ENCODE data around the gene WDFY3.
A peak's percentile ranks its signal among the peaks of the same experiment; 100 is the strongest.
"Not testable (repeated sequence)": the region's sequence is repeated elsewhere in the genome, so short reads cannot be mapped to it uniquely, and the experiment has no call there.

The WDFY3 gene

DNA sequence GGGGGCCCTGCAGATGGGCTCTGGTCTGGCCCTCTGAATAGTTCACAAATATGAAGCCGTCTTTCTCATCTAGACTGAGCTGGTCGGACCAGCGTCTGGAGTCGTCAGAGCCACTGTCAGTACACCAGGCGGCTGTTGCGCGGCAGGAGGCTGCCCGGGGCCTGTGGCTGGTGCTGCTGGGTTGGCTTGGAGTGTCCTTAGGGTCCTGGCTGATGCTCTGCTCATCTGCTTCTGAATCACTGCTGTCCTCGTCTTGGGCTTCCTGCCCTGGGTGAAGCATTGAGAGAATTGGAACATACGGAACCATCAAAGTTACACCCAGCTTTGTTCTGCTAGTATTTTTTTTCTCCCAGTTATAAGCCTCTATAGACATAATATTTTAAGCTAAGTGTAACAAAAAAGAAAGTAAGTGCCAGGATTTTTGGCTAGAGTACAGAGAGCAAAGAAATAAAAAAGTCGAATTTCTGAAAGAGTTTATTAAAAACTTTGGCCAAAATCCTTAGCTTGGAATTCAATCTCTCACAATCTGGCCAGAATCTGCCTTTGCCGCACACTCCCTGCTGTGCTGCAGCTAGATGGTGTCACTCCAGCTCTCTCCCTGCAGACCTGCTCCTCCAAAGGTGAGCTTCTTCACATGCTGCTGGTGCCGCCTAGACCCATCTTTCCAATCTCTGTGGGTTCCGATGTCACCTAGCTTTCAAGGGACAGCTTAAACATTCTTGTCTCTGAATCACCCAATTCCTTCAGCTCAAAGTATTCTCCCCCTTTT is 287.3 kb downstream of the WDFY3 start:
- no peak for DNase-seq (ENCODE audit: low read depth, low spot score)

DNA sequence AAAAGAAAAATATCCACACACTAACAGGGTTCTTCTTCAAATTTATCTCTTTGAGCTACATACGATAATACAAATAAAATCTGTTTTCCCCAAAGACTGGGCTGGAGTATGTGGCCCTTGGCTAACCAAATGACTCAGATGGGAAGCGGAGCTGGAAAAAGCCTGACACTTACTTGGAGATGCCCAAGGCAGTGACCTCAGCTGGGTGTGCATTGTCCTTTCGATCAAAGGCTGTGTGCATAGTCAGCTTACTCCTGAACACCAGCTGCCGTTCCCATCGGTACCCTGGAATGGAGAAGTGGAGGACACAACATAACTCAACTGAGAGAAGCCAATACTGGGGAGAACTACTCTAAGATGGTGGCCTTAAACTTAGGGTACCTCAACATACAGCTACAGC is 288.5 kb downstream of the WDFY3 start:
- DNase-seq (ENCODE audit: low read depth, low spot score) = no peak

DNA sequence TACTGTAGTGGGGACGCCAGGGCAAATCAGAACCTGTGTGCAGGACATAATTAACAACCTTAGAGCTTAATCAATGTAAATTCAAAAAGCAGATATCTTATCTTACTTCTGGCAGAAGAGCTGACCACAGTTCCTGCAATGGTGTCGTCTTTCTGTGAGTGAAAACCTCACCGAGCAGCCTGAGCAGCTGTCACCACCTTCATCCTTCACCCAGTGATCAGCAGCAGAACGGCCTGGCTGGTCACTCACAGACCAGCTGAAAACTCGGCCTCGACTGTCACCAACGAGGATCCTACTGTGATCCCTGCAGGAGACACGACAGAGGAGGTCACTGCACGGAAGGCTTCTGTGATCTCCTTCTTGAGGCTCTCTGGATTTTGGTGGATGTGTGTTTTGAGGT is 289.4 kb downstream of the WDFY3 start:
- no peak for DNase-seq (ENCODE audit: low read depth, low spot score)

DNA sequence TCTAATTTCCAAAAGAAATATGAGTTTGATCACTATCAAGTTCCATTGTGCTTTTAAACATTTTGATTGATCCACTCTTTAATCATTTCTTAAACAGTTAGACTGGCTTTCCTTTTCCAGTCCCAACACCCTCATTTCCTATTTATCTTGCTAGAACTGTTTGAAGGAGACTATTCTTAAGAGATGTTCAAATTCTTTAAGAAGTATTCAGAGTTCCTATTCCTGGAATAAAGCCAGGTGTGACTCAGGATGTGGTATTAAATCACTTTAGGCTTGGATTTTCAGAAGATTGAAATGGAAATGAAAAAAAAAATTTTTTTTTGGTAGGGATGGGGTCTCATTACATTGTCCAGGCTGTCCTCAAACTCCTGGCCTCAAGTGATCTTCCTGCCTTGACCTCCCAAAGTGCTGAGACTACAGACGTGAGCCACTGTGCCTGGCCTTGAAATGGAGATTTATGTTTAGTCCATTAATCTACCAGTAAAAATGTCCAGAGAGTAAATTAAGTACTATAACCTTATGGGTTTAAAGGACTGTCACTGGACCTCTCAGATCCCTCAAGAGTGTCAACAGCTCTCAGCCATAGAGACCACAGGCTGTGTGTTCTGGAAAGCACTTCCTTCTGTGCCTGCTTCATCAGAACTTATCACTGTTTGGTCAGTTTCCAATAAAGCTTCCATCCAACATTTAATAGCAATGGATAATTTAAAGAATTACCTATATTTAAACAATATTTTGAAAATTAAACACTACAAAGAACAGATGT is 292.8 kb downstream of the WDFY3 start:
- DNase-seq (ENCODE audit: low read depth, low spot score) = peak; percentile 69

DNA sequence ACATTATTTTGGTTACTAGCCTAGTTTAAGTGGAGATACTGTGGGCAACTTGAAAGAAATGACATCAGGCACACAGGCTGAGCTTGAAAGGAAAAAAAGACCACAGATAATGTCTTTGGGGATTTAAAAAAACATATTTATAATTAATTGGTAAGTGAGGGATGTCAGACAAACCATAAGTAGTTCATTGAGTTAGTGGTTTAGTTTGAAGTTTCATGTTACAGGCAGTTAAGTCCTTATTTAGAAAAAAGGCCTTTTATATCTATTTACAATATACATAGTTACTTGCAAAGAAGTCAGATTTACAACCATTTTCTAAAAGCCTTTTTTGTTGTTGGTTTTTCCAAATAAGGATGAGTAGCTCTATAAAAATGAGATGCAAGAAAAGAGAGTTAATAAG is 294.3 kb downstream of the WDFY3 start:
- no peak for DNase-seq (ENCODE audit: low read depth, low spot score)

DNA sequence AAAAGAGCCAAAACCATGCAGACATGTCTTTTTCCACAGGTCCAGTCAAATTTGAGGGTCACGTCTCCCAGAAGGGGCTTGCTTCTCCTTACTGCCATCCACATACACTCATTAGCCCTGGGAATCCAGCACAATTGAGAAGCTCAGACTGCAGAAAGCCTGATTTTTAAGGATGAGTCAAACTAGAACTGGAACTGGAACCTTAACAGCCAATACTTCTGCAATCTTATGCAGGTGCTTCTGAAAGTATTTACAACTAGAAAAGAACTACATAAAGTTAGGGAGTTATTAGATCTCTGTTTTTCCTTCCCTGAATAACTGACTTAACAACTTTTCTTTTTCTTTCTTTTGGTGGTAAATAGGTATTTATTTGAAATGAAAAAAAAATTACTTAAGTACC is 297.3 kb downstream of the WDFY3 start:
- no peak for DNase-seq (ENCODE audit: low read depth, low spot score)

DNA sequence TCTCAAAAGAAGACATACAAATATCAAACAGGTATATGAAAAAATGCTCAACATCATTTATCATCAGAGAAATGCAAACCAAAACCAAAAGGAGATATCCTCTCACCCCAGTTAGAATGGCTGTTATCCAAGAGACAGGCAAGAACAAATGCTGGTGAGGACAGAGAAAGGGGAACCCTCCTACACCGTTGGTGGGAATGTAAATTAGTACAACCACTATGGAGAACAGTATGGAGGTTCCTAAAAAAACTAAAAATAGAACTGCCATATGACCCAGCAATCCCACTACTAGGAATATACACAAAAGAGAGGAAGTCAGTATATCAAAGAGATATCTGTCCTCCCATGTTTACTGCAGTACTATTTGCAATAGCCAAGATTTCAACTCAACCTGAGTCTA is 300.1 kb downstream of the WDFY3 start:
- no peak for DNase-seq (ENCODE audit: low read depth, low spot score)

DNA sequence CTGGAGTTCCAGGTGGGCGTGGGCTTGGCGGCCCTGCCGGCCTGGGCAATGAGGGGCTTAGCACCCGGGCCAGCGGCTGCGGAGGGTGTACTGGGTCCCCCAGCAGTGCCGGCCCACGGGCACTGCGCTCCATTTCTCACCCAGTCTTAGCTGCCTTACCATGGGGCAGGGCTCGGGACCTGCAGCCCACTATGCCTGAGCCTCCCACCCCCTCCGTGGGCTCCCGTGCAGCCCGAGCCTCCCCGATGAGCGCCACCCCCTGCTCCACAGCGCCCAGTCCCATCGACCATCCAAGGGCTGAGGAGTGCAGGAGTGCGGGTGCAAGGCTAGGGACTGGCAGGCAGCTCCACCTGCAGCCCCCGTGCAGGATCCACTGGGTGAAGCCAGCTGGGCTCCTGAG is 301.7 kb downstream of the WDFY3 start:
- not testable (repeated sequence) for DNase-seq (ENCODE audit: low read depth, low spot score)

DNA sequence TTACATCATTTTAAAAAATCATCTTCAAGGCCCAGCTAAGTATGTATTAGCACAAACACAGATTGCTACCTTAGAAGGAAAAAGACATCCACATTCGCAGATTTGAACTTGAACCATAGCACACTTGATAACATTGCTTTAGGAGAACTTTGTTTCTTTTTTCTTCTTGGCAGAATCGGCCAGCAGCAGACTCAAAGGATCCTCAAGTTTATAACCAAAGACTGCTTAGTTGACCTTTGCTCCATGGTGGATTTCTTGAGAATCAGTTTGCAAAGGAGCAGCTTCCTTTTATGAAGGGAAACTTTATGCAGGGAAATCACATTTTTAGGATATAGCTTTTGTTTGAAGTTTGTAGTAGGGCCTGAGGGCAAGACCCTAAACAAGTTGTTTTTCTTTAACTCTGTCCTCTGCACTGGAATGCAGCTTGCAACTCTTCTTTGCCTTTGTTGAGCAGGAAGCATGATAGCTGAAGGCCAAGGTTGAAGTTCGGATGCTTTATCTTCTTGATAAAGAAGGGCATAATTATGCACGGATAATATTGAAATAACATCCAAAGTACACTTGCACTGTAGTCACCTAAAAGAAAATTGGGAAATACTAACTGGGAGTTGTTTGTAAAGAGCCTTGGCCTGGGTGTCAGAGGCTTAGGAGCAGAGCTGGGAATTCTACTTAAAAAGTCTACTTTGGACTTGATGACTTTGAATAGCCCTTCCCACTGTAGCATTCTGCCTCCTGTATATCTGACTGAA is 305.1 kb downstream of the WDFY3 start:
- no peak for DNase-seq (ENCODE audit: low read depth, low spot score)

DNA sequence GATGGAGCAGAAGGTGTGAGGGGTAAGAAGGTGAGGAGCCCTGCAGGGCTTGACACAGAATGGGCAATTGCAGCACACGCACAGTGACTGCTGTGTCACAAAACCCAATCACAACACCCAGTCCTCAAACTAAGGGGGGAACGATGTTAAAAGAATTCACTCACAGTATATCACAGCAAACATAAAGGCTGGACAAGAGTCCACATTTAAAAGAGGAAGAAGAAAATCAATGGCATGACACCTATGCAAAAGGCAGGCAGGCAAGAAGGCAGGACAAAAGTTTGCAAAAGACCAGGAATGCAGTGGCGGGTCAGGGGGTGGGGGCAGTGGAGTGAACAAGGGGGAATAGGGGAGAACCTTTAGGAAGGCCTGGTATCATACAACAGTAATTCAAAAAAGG is 305.9 kb downstream of the WDFY3 start:
- DNase-seq (ENCODE audit: low read depth, low spot score) = no peak

DNA sequence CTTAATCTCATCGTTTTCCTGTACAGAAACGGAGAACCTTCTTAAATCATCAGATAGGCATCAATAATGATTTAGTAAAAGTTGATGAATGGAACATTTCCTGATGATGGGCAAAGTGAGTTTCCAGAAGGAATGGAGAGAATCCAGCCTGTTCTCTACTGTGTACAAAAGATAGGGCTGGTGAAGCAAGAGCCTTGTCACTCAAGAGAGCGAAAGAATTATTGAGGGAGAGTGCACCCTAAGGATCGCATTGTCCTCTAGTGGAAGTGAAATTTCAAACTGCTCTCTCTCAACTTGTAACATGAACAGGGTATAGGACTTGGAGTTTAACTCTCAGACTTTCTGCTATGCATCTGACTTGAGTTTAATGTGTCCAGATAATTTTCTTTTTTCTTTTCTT is 314.0 kb downstream of the WDFY3 start:
- no peak for DNase-seq (ENCODE audit: low read depth, low spot score)

DNA sequence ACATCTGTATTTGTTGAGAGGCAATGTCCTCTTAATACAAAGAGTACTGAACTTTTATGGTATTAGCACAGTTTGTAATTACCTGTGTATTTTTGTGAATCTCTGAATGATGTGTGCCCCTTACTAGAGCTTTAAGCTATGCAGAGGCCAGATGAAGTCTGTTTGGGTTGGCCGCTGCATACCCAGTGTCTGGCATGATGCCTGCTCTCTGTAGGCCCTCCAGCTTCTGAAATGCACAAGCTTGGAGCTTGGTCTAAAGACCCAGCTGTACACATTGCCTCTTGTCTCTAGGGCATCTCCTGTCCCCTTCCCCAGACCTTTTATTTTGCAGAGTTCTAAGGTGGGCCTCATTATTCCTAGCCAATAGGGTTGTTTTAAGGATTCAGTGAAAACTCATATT is 315.0 kb downstream of the WDFY3 start:
- DNase-seq (ENCODE audit: low read depth, low spot score) = peak; percentile 32

DNA sequence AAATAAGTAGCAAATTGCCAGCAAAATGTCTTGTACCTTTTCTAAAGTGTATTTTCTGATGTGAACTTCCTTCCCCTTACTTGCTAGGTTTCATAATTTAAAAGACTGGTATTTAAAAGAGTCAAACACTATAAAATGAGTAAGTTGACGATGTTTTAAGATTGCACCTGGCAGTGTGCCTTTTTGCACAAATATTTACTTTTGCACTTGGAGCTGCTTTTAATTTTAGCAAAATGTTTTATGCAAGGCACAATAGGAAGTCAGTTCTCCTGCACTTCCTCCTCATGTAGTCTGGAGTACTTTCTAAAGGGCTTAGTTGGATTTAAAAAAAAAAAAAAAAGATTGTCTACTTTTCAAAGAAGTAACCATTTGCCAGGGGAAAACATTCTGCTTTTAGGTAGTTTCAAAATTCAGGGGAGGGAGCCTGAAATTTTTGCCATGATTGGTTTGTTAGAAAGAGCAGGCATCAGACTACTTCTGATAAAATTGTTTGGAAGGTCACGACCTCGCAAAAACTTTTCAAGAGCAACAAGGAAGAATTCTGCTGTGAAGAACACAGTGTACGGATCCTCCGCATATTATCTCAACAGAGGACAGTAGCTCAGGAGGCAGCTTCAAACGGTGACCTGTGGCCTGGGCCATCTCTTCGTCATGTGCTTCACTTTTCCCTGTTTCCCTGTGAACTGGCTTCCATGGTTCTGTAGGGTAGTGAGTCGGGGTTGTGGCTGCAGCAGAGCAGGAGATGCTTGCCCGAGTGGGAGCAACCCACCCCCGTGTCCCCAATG is 317.4 kb downstream of the WDFY3 start:
- DNase-seq (ENCODE audit: low read depth, low spot score) = no peak

DNA sequence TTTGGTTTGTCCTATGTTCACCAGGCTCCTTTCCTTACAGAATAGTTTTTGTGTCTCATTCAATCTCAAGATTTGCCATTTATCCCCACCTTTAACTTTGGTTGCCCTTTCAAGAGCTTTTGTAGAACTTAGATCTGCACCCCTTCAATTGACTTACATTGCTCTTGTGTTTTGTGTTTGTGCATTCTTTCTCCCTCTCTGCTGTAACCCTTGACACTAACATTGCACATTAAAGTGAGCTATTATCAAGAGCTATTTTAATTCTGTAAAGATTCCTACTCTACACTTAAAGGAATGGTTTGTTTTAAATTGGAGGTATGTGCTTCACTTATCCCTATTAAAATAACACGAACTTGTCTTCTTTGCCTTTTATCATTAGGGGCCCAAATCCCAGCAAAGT is 318.3 kb downstream of the WDFY3 start:
- DNase-seq (ENCODE audit: low read depth, low spot score) = no peak

DNA sequence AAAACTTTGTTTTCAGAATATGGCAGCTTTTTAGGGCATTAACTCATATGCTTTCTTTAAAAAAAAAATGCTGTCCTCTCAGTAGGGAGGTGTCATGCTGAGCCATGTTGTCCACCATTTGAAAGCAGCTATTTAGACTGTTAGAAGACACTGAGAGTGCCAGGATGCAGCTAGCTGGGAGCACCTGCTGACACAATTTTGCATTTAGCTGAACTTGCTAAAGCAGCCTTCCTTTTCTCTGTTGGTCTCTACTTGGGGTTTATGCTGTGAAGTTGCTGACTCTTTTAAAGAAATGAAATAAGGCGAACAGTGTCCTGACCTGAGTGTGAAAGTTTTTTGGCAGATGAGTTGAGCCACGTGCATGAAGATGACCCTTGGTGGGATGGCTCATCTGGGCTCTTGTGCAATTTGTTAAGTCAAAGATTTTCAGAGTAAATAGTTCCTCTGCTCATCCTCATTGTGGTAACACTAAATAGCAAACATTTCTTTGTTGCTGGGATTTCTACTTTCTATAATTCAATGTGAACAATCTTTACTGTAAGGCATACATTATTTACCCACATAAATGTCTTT is 319.1 kb downstream of the WDFY3 start:
- DNase-seq (ENCODE audit: low read depth, low spot score) = peak; percentile 44

DNA sequence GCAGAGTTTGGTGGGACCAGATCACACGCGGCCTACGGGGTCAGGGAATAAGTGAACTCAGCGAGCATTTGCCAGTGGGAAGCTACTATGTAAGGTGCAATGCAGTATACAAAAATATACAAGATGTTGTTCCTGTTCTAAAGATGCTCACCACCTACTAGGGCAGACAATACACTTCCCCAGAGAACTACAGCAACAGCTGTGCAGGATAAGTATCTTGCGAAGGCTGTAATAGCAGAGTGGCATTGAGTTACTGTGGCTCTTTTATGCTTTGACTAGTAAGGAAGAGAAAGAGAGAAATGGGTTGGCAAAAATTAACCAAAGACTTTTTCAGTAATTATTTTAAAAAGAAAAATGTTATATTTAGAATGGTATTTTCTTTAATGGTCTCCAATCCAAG is 322.4 kb downstream of the WDFY3 start:
- no peak for DNase-seq (ENCODE audit: low read depth, low spot score)

DNA sequence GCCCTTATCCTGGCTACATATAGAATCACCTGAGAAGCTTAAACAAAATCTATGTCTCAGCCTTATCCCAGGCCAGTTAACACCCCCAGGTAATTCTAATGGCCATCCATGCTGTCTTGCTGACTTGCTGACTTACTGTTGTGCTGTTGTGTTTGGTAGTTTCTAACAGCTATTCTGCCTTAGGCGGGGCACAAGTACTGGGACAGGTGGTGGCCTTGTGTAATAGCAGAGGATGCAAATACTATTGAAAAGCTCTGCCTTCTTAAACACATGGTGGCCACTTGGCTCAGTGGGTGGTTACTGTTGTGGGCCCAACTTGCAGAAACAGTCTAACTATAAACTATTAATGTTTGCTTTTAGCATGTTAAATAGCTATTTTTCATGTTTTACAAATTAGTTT is 327.3 kb downstream of the WDFY3 start:
- DNase-seq (ENCODE audit: low read depth, low spot score) = no peak

DNA sequence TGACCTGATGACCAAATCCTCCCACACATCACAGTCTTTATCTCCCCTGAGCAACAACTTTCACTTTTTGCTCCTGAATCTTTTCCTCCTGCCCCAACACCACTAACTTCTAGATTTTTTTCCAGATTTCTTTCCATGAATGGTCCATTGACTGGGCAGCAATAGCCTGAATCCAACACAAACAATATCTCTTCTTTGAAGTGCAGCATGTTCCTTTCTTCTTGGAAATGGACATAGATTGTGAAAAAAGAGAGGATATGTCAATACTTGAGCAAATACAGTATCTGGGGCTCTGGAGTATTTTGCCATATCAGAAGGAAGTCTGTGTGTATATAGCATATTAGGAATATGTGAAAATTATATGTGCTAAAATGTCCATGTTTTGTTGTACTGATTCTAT is 328.4 kb downstream of the WDFY3 start:
- DNase-seq (ENCODE audit: low read depth, low spot score) = no peak

DNA sequence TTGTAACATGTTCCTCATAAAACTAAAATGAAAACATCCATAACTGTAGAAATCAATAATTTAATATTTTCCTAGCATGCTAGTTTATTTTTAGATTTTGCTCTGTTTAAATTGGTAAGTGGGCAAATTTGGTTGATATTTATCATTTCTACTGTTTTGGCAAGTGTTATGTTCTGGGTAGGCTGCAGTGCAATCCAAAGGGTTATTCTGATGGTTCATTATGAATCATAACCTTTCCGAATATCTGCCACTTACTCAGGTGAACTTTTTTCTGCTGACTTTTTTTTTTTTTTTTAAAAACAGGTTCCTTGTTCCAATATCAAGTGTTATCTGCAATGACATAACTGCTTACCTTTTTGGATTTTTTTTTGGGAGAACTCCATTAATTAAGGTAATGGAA is 331.5 kb downstream of the WDFY3 start:
- no peak for DNase-seq (ENCODE audit: low read depth, low spot score)

DNA sequence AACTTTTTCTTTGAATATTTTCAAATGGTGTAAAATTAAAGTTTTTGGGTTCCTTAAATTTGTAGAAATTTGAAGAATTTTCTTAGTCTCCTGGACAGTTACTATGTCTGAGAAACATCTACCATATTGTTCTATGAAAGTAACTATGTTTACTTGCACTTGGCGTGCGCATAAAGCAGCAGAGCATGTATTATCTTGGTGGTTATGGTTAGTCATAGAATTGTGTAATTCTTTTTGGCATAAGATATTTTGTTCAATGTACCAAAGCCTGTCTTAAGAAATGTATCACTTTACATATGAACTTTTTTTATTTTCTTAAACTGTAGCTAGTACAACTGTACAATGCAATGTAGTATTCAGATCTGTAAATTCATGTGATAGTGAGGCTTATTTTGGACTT is 334.4 kb downstream of the WDFY3 start:
- no peak for DNase-seq (ENCODE audit: low read depth, low spot score)

DNA sequence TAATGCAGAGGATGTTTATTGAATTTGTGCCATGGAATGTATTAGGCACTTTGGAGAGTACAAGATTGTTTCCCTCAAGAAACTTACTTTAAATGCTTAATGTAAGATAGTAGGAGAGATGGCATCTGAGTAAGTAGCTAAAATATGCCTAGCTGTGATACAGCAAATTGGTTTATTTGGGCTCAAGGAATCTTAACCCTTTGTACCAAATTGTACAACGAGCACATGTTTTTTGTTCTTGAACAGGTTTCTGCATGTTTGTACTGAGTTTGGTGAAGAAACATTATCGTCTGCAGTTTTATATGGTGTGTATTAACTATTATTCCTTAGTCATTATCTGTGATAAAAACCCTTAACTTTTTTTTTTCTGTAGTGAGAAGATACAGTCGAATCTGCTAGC is 334.9 kb downstream of the WDFY3 start:
- DNase-seq (ENCODE audit: low read depth, low spot score) = no peak

Data from smooth muscle cell of the brain vasculature (primary cell).